Measurements from ENCODE around the gene ARHGAP28. TPM values are rescaled to one million over a fixed set of nuclear protein-coding genes. Genes with fewer than 3 reads are reported as not detected.

The ARHGAP28 gene
- total RNA-seq, 1 experiment from 2014 or later, result 118 TPM

DNA sequence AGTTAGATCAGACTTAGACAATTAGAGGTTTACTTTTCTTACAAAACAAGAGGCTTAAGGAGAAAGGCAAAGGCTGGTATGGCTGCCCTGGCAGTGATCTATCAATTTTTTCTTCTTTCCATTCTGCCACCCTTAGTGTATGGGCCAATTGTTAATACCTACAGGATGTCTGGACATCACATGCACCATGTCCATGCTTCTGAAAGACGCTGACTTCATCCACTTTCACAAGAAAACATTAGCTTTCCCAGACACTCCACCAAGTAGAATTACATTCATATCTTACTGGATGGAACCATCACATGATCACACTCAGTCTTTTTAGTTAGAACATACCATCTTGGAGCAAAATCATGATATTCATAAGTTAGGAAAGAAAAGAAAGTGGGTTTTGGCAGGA is 120.9 kb downstream of the ARHGAP28 start:
- Mint-ChIP-seq H3K4me1 (ENCODE audit: low read depth, unreplicated experiment) (no peaks in the 10 kb centered on the region), H3K27me3 (ENCODE audit: insufficient read depth, unreplicated experiment) (no peaks in the 10 kb centered on the region), H3K36me3 (ENCODE audit: insufficient read depth, unreplicated experiment) (peaks cover 77% of the 10 kb centered on the region), H3K4me3 (ENCODE audit: unreplicated experiment) (no peak overlapping the region), H3K9me3 (ENCODE audit: unreplicated experiment) (no peaks in the 10 kb centered on the region), H3K27ac (ENCODE audit: unreplicated experiment) (no peak overlapping the region)
- Histone ChIP-seq H3K4me3 (ENCODE audit: low read depth, low read length) (no peak overlapping the region), H3K9me3 (no peaks in the 10 kb centered on the region), H3K36me3 (ENCODE audit: control insufficient read depth, insufficient read depth, low read length) (no peaks in the 10 kb centered on the region), H3K27me3 (replicated peaks; ENCODE audit: control insufficient read depth, insufficient read depth, low read length) (no peaks in the 10 kb centered on the region), H3K4me1 (no peaks in the 10 kb centered on the region)
- BruUV-seq (replicated peaks), result no TSS peak
- intact Hi-C loops (cut with micrococcal nuclease; ENCODE audit: unreplicated experiment), result no loop called here
- TF ChIP-seq, protein P1, sequence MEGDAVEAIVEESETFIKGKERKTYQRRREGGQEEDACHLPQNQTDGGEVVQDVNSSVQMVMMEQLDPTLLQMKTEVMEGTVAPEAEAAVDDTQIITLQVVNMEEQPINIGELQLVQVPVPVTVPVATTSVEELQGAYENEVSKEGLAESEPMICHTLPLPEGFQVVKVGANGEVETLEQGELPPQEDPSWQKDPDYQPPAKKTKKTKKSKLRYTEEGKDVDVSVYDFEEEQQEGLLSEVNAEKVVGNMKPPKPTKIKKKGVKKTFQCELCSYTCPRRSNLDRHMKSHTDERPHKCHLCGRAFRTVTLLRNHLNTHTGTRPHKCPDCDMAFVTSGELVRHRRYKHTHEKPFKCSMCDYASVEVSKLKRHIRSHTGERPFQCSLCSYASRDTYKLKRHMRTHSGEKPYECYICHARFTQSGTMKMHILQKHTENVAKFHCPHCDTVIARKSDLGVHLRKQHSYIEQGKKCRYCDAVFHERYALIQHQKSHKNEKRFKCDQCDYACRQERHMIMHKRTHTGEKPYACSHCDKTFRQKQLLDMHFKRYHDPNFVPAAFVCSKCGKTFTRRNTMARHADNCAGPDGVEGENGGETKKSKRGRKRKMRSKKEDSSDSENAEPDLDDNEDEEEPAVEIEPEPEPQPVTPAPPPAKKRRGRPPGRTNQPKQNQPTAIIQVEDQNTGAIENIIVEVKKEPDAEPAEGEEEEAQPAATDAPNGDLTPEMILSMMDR (IDR thresholded peaks at IDR 0.05; ENCODE audit: insufficient read depth in 1 of 2, low read depth in 1 of 2, low read length in 1 of 2, severe bottlenecking in 1 of 2, unreplicated experiment in 1 of 2), result no peak
- POLR2A ChIA-PET, result interaction anchor here (0.6 kb wide), 1 partner anchor 112 kb away, joined by 3 read pairs; no protein-coding TSS in a partner anchor
- no peak for DNase-seq
- CTCF ChIA-PET, result no interaction called here

DNA sequence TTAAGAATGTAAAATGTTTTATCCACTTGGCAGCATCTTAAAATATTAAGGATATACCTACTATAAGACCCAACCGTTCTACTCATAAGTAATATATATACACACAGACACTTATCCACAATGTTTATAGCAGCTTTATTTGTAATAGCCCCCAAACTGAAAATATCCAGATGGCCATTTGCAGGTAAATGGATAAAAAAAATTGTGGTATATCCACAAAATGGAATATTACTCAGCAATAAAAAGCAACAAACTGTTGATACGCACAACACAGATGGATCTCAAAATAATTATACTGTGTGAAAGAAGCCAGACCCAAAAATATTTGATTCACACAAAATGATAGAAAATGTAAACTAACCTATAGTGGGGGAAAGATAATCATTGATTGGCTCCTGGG is 122.0 kb downstream of the ARHGAP28 start:
- Mint-ChIP-seq H3K27me3 (ENCODE audit: insufficient read depth, unreplicated experiment) (no peaks in the 10 kb centered on the region), H3K4me1 (ENCODE audit: low read depth, unreplicated experiment) (no peaks in the 10 kb centered on the region), H3K36me3 (ENCODE audit: insufficient read depth, unreplicated experiment) (peaks cover 77% of the 10 kb centered on the region), H3K4me3 (ENCODE audit: unreplicated experiment) (no peak overlapping the region), H3K9me3 (ENCODE audit: unreplicated experiment) (no peaks in the 10 kb centered on the region), H3K27ac (ENCODE audit: unreplicated experiment) (no peak overlapping the region)
- BruUV-seq (replicated peaks), result TSS peak; percentile 46
- Histone ChIP-seq H3K4me1 (no peaks in the 10 kb centered on the region), H3K4me3 (ENCODE audit: low read depth, low read length) (no peak overlapping the region), H3K27me3 (replicated peaks; ENCODE audit: control insufficient read depth, insufficient read depth, low read length) (no peaks in the 10 kb centered on the region), H3K9me3 (no peaks in the 10 kb centered on the region), H3K36me3 (ENCODE audit: control insufficient read depth, insufficient read depth, low read length) (no peaks in the 10 kb centered on the region)
- DNase-seq, result no peak
- ChIA-PET POLR2A (no interaction called here), CTCF (no interaction called here)
- TF ChIP-seq, protein P1 (IDR thresholded peaks at IDR 0.05; ENCODE audit: insufficient read depth in 1 of 2, low read depth in 1 of 2, low read length in 1 of 2, severe bottlenecking in 1 of 2, unreplicated experiment in 1 of 2), result no peak
- intact Hi-C loops (cut with micrococcal nuclease; ENCODE audit: unreplicated experiment), result no loop called here

DNA sequence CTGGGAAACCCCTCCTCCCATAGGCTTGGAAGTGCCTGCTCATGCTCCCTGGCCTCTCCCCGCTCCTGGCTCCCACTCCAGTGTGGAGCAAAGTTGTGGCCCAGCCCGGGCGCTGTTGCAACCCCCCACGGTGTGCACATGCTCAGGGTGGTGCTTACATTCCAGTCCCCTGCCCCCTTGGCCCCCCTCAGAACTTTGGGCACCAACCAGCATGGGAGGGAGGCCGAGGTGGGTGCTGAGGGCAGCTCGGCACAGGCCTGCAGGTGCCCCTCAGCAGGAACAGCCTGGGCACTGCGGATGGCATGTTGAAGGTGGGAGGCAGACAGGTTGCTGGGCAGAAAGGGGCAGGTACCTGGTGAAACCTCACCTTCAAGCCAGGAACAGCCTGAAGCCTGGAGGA is 125.3 kb downstream of the ARHGAP28 start:
- Mint-ChIP-seq H3K36me3 (ENCODE audit: insufficient read depth, unreplicated experiment) (peaks cover 69% of the 10 kb centered on the region), H3K27me3 (ENCODE audit: insufficient read depth, unreplicated experiment) (no peaks in the 10 kb centered on the region), H3K4me1 (ENCODE audit: low read depth, unreplicated experiment) (no peaks in the 10 kb centered on the region), H3K27ac (ENCODE audit: unreplicated experiment) (no peak overlapping the region), H3K4me3 (ENCODE audit: unreplicated experiment) (no peak overlapping the region), H3K9me3 (ENCODE audit: unreplicated experiment) (no peaks in the 10 kb centered on the region)
- H3K4me3 ChIP-seq (ENCODE audit: low read depth, low read length), result no peak overlapping the region
- TF ChIP-seq, protein P1 (IDR thresholded peaks at IDR 0.05; ENCODE audit: insufficient read depth in 1 of 2, low read depth in 1 of 2, low read length in 1 of 2, severe bottlenecking in 1 of 2, unreplicated experiment in 1 of 2), result no peak
- no peaks in the 10 kb centered on the region for H3K9me3 ChIP-seq
- H3K27me3 ChIP-seq (replicated peaks; ENCODE audit: control insufficient read depth, insufficient read depth, low read length), result no peaks in the 10 kb centered on the region
- BruUV-seq (replicated peaks), result no TSS peak
- H3K36me3 ChIP-seq (ENCODE audit: control insufficient read depth, insufficient read depth, low read length), result no peaks in the 10 kb centered on the region
- ChIA-PET POLR2A (no interaction called here), CTCF (no interaction called here)
- intact Hi-C loops (cut with micrococcal nuclease; ENCODE audit: unreplicated experiment), result no loop called here
- no peaks in the 10 kb centered on the region for H3K4me1 ChIP-seq
- no peak for DNase-seq

Data from Caco-2 (cell line).